H9 (cell line): Measurements from ENCODE around the gene SH3TC1. TPM values are rescaled to one million over a fixed set of nuclear protein-coding genes. Genes with fewer than 3 reads are reported as not detected.
A peak's percentile ranks its signal among the peaks of the same experiment; 100 is the strongest.

ENCODE experiments used
- DNase-seq: peaks from one replicate; pipeline ENCODE4 v3.0.0-alpha.2; 2017
- H2AFZ ChIP-seq: one replicate; pipeline ENCODE4 v1.6.1; 2013; ENCODE audit warnings: mild to moderate bottlenecking, low read length, control low read depth, moderate library complexity
- H2AK5ac ChIP-seq: 2 replicates; pipeline ENCODE4 v1.6.1; 2013; ENCODE audit warnings: low read length, control low read depth, mixed read lengths; ENCODE audit not compliant: insufficient read length
- H2BK120ac ChIP-seq: one replicate; pipeline ENCODE4 v1.6.1; 2013; ENCODE audit warnings: low read depth, mild to moderate bottlenecking, low read length, control low read depth, inconsistent platforms; ENCODE audit not compliant: poor library complexity, severe bottlenecking
- H2BK12ac ChIP-seq: 2 replicates; pipeline ENCODE4 v1.6.1; 2013; ENCODE audit warnings: low read length, control low read depth, mixed read lengths, low read depth; ENCODE audit not compliant: insufficient read length
- H2BK15ac ChIP-seq: 2 replicates; pipeline ENCODE4 v1.6.1; 2013; ENCODE audit warnings: low read depth, low read length, control low read depth
- H2BK20ac ChIP-seq: one replicate; pipeline ENCODE4 v1.6.1; 2013; ENCODE audit warnings: low read depth, mild to moderate bottlenecking, low read length, control low read depth, inconsistent platforms; ENCODE audit not compliant: poor library complexity, severe bottlenecking
- H2BK5ac ChIP-seq: 2 replicates; pipeline ENCODE4 v1.6.1; 2013; ENCODE audit warnings: low read length, control low read depth, mixed read lengths; ENCODE audit not compliant: insufficient read length
- H3K14ac ChIP-seq: 2 replicates; pipeline ENCODE4 v1.6.1; 2013; ENCODE audit warnings: low read length, control low read depth; ENCODE audit not compliant: insufficient read depth
- H3K18ac ChIP-seq: 2 replicates; pipeline ENCODE4 v1.6.1; 2013; ENCODE audit warnings: low read depth, mild to moderate bottlenecking, mixed read lengths, low read length, control low read depth; ENCODE audit not compliant: insufficient read length
- H3K23ac ChIP-seq: 2 replicates; pipeline ENCODE4 v1.6.1; 2013; ENCODE audit warnings: low read length, control low read depth, mixed read lengths, low read depth; ENCODE audit not compliant: insufficient read length
- H3K23me2 ChIP-seq: 2 replicates; pipeline ENCODE4 v1.6.1; 2013; ENCODE audit warnings: low read depth, mild to moderate bottlenecking, mixed read lengths, low read length, control low read depth; ENCODE audit not compliant: insufficient read length, poor library complexity, severe bottlenecking
- H3K27ac ChIP-seq: 2 replicates; pipeline ENCODE4 v1.5.1; 2013; ENCODE audit warnings: low read length, control low read depth, mixed read lengths, low read depth; ENCODE audit not compliant: insufficient read length
- H3K27me3 ChIP-seq: 2 replicates; pipeline ENCODE4 v1.6.1; 2013; ENCODE audit warnings: low read length, control low read depth, inconsistent platforms; ENCODE audit not compliant: insufficient read depth
- H3K4ac ChIP-seq: 2 replicates; pipeline ENCODE4 v1.6.1; 2013; ENCODE audit warnings: low read depth, mild to moderate bottlenecking, control low read depth, inconsistent platforms, low read length, moderate library complexity
- H3K4me1 ChIP-seq: 2 replicates; pipeline ENCODE4 v1.6.1; 2013; ENCODE audit warnings: low read length, control low read depth, inconsistent platforms; ENCODE audit not compliant: insufficient read depth
- H3K4me2 ChIP-seq: 2 replicates; pipeline ENCODE4 v1.6.1; 2013; ENCODE audit warnings: low read length, control low read depth, mixed read lengths; ENCODE audit not compliant: insufficient read length, insufficient read depth
- H3K56ac ChIP-seq: 2 replicates; pipeline ENCODE4 v1.6.1; 2013; ENCODE audit warnings: low read depth, mild to moderate bottlenecking, mixed read lengths, low read length, control low read depth; ENCODE audit not compliant: insufficient read length
- H3K79me1 ChIP-seq: 2 replicates; pipeline ENCODE4 v1.6.1; 2013; ENCODE audit warnings: low read depth, mild to moderate bottlenecking, moderate library complexity, low read length, control low read depth, inconsistent platforms; ENCODE audit not compliant: insufficient read depth, poor library complexity, severe bottlenecking
- H3K79me2 ChIP-seq: 2 replicates; pipeline ENCODE4 v1.6.1; 2013; ENCODE audit warnings: low read length, control low read depth, inconsistent platforms; ENCODE audit not compliant: insufficient read depth
- H3K9ac ChIP-seq: 2 replicates; pipeline ENCODE4 v1.6.1; 2013; ENCODE audit warnings: low read length, control low read depth, mixed read lengths; ENCODE audit not compliant: insufficient read length; ENCODE audit errors: extremely low read depth
- H3K9me3 ChIP-seq: one replicate; pipeline ENCODE4 v1.6.1; 2013; ENCODE audit warnings: low read depth, low read length, inconsistent platforms; ENCODE audit not compliant: control insufficient read depth
- H3T11ph ChIP-seq: one replicate; pipeline ENCODE4 v1.6.1; 2013; ENCODE audit warnings: mild to moderate bottlenecking, low read length, control low read depth, inconsistent platforms
- H4K20me1 ChIP-seq: one replicate; pipeline ENCODE4 v1.6.1; 2013; ENCODE audit not compliant: control insufficient read depth, insufficient read length, insufficient read depth
- H4K5ac ChIP-seq: 2 replicates; pipeline ENCODE4 v1.6.1; 2013; ENCODE audit warnings: low read depth, mild to moderate bottlenecking, mixed read lengths, low read length, control low read depth; ENCODE audit not compliant: insufficient read length
- H4K8ac ChIP-seq: replicated peaks from 2 replicates; pipeline ENCODE4 v1.6.1; 2013; ENCODE audit warnings: low read length, control low read depth, mixed read lengths, low read depth; ENCODE audit not compliant: insufficient read length
- H4K91ac ChIP-seq: 2 replicates; pipeline ENCODE4 v1.6.1; 2013; ENCODE audit warnings: low read depth, mild to moderate bottlenecking, moderate library complexity, mixed read lengths, low read length, control low read depth; ENCODE audit not compliant: insufficient read length
- H3K27ac Mint-ChIP-seq, 3 experiments: 2 replicates in 2 of 3; 3 replicates in 1 of 3; pipeline ENCODE4 v1.8.0; 2020 to 2021; ENCODE audit warnings: mixed read lengths in 3 of 3, mild to moderate bottlenecking in 1 of 3, moderate library complexity in 1 of 3
- H3K27me3 Mint-ChIP-seq: 2 replicates; pipeline ENCODE4 v1.8.0; 2021; ENCODE audit warnings: low read depth, mild to moderate bottlenecking, moderate library complexity, mixed read lengths
- H3K36me3 Mint-ChIP-seq, 3 experiments: 2 replicates in 2 of 3; 3 replicates in 1 of 3; pipeline ENCODE4 v1.8.0; 2020 to 2021; ENCODE audit warnings: low read depth in 3 of 3, mixed read lengths in 3 of 3; ENCODE audit not compliant: insufficient read depth in 1 of 3
- H3K4me1 Mint-ChIP-seq, 2 experiments: 2 replicates each; pipeline ENCODE4 v1.8.0; 2020; ENCODE audit warnings: mixed read lengths in 2 of 2
- H3K4me3 Mint-ChIP-seq, 2 experiments: 2 replicates in 1 of 2; 3 replicates in 1 of 2; pipeline ENCODE4 v1.8.0; 2020 to 2021; ENCODE audit warnings: mild to moderate bottlenecking in 2 of 2, mixed read lengths in 2 of 2, moderate library complexity in 1 of 2
- H3K9me3 Mint-ChIP-seq, 2 experiments: 2 replicates in 1 of 2; 3 replicates in 1 of 2; pipeline ENCODE4 v1.8.0; 2020; ENCODE audit warnings: mild to moderate bottlenecking in 2 of 2, mixed read lengths in 2 of 2, moderate library complexity in 1 of 2
- WGBS: extraction: QIAGEN DNeasy Blood & Tissue Kit; methylation state at CpG from one replicate; pipeline ENCODE4 v1.1.7; 2013; ENCODE audit warnings: missing lambda C conversion rate, low lambda C conversion rate, mixed read lengths; ENCODE audit not compliant: insufficient read length; ENCODE audit errors: extremely low coverage; 5-methylcytosine and 5-hydroxymethylcytosine counted together
- total RNA-seq: library from RNA; stranded (reverse); gene quantifications from 2 replicates; pipeline ENCODE4 v1.2.1, GENCODE V29; 2021
- TF ChIP-seq, protein P1 (sequence below): fragments of 200-600 bp; sonication (generic); conservative IDR thresholded peaks from 3 replicates; pipeline ENCODE4 v1.8.0; 2021; ENCODE audit warnings: antibody characterized with exemption, mild to moderate bottlenecking

The SH3TC1 gene
- total RNA-seq, 1 experiment from 2014 or later: 0.74 TPM

GRCh38 chr4:8157496-8157895 lies 41.6 kb upstream of the SH3TC1 start:
- Histone ChIP-seq H3K56ac (no peak overlapping the region), H3K79me1 (no peaks in the 10 kb centered on the region), H2AFZ (no peak overlapping the region), H2AK5ac (no peak overlapping the region), H3K14ac (no peak overlapping the region; the same call in 1 of the 2 replicates), H3K23ac (no peak overlapping the region), H3K18ac (no peak overlapping the region), H3K27me3 (peaks cover 8% of the 10 kb centered on the region; the same call in 1 of the 2 replicates), H3K27ac (no peak overlapping the region), H3T11ph (no peak overlapping the region), H2BK5ac (no peak overlapping the region), H3K9me3 (no peaks in the 10 kb centered on the region), H2BK20ac (no peak overlapping the region), H2BK15ac (no peak overlapping the region), H2BK120ac (no peak overlapping the region), H3K4ac (no peak overlapping the region), H3K4me1 (no peaks in the 10 kb centered on the region), H4K5ac (no peak overlapping the region), H2BK12ac (no peak overlapping the region), H4K20me1 (no peaks in the 10 kb centered on the region), H4K91ac (no peak overlapping the region), H3K4me2 (peak overlapping the region; percentile 72), H3K79me2 (no peaks in the 10 kb centered on the region), H3K9ac (no peak overlapping the region), H3K23me2 (peaks cover 9% of the 10 kb centered on the region), H4K8ac (no peak overlapping the region)
- peaks cover 12% of the 10 kb centered on the region in 2 experiments for H3K4me1 Mint-ChIP-seq
- no peaks in the 10 kb centered on the region for H3K36me3 Mint-ChIP-seq
- TF ChIP-seq, protein P1, sequence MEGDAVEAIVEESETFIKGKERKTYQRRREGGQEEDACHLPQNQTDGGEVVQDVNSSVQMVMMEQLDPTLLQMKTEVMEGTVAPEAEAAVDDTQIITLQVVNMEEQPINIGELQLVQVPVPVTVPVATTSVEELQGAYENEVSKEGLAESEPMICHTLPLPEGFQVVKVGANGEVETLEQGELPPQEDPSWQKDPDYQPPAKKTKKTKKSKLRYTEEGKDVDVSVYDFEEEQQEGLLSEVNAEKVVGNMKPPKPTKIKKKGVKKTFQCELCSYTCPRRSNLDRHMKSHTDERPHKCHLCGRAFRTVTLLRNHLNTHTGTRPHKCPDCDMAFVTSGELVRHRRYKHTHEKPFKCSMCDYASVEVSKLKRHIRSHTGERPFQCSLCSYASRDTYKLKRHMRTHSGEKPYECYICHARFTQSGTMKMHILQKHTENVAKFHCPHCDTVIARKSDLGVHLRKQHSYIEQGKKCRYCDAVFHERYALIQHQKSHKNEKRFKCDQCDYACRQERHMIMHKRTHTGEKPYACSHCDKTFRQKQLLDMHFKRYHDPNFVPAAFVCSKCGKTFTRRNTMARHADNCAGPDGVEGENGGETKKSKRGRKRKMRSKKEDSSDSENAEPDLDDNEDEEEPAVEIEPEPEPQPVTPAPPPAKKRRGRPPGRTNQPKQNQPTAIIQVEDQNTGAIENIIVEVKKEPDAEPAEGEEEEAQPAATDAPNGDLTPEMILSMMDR: no peak
- H3K9me3 Mint-ChIP-seq: no peaks in the 10 kb centered on the region
- H3K27me3 Mint-ChIP-seq: peaks cover 60% of the 10 kb centered on the region
- H3K4me3 Mint-ChIP-seq: peak overlapping the region; percentile 49 to 69
- no CpG with 5 or more reads among the region's 15 CpGs for WGBS
- H3K27ac Mint-ChIP-seq: no peak overlapping the region
- peak; percentile 47 for DNase-seq
